ENCODE results near the gene SERP2.

GRCh38 chr13:44373247-44373600 lies 400 bp upstream of the SERP2 start:
- TF ChIP-seq HOXA7 (CRISPR knock-in tag; IDR thresholded peaks at IDR 0.05; ENCODE audit: borderline replicate concordance) = no peak
- no peak for TF ChIP-seq CTCF (tag by site-specific recombination; IDR thresholded peaks at IDR 0.05)
- TF ChIP-seq GFI1B (tag by site-specific recombination; IDR thresholded peaks at IDR 0.05) = no peak
- TF ChIP-seq ZNF747 (tag by site-specific recombination; IDR thresholded peaks at IDR 0.05) = no peak
- TF ChIP-seq YY1 (tag by site-specific recombination; IDR thresholded peaks at IDR 0.05) = no peak
- no peak for TF ChIP-seq ZNF133 (tag by site-specific recombination; IDR thresholded peaks at IDR 0.05)
- no peak for TF ChIP-seq ZEB2 (tag by site-specific recombination; IDR thresholded peaks at IDR 0.05)
- TF ChIP-seq ZNF211 (tag by site-specific recombination; IDR thresholded peaks at IDR 0.05; ENCODE audit: low read depth) = no peak
- no peak for TF ChIP-seq ZNF274 (IDR thresholded peaks at IDR 0.05; ENCODE audit: low read length)
- TF ChIP-seq ZNF274 (tag by site-specific recombination; IDR thresholded peaks at IDR 0.05; ENCODE audit: borderline replicate concordance) = no peak

Data from HEK293 (cell line).